OCI-LY3 (cell line): Measurements from ENCODE around the gene SCPEP1.
A peak's percentile ranks its signal among the peaks of the same experiment; 100 is the strongest.

Experiments used
- H2AFZ ChIP-seq: fragments of 200-600, 300-600 bp; shearing (Covaris generic); 2 replicates; pipeline ENCODE4 v1.6.0; 2014; ENCODE audit warnings: antibody characterized with exemption, low read depth, low read length
- H3K27ac ChIP-seq: fragments of 200-600, 300-600 bp; sonication (generic); 2 replicates; pipeline ENCODE4 v1.5.1; 2014; ENCODE audit warnings: mild to moderate bottlenecking, low read length, moderate library complexity, mixed read lengths
- H3K27me3 ChIP-seq: fragments of 200-600, 300-600 bp; sonication (generic); 2 replicates; pipeline ENCODE4 v1.6.1; 2014; ENCODE audit warnings: low read depth, low read length, mixed read lengths
- H3K36me3 ChIP-seq: fragments of 200-600, 300-600 bp; sonication (generic); replicated peaks from 2 replicates; pipeline ENCODE3; 2014; ENCODE audit warnings: low read depth, low read length, mixed read lengths
- H3K4me1 ChIP-seq: fragments of 300-600, 200-600 bp; sonication (generic); 2 replicates; pipeline ENCODE4 v1.6.1; 2014; ENCODE audit warnings: low read length, mixed read lengths
- H3K4me2 ChIP-seq: fragments of 200-600, 300-600 bp; sonication (generic); 2 replicates; pipeline ENCODE4 v1.6.1; 2014; ENCODE audit warnings: low read length, mixed read lengths
- H3K4me3 ChIP-seq: fragments of 300-600, 200-600 bp; sonication (generic); 2 replicates; pipeline ENCODE4 v1.5.1; 2014; ENCODE audit warnings: antibody characterized with exemption, mild to moderate bottlenecking, low read length, moderate library complexity
- H3K79me2 ChIP-seq: fragments of 300-600, 200-600 bp; shearing (Covaris generic); 2 replicates; pipeline ENCODE4 v1.6.1; 2014; ENCODE audit warnings: mild to moderate bottlenecking, low read length, mixed read lengths
- H3K9ac ChIP-seq: fragments of 300-600, 200-600 bp; shearing (Covaris generic); 2 replicates; pipeline ENCODE4 v1.6.0; 2014; ENCODE audit warnings: mild to moderate bottlenecking, low read length, moderate library complexity
- H3K9me3 ChIP-seq: fragments of 200-600, 300-600 bp; shearing (Covaris generic); 2 replicates; pipeline ENCODE4 v1.6.1; 2014; ENCODE audit warnings: low read length, mixed read lengths; ENCODE audit not compliant: insufficient read depth
- H4K20me1 ChIP-seq: fragments of 200-600, 300-600 bp; sonication (generic); 2 replicates; pipeline ENCODE4 v1.6.1; 2016; ENCODE audit warnings: low read length, mixed read lengths; ENCODE audit not compliant: insufficient read depth
- CTCF ChIP-seq: fragments of 200-600, 300-600 bp; sonication (generic); IDR thresholded peaks from 2 replicates; pipeline ENCODE4 v1.5.1; 2014; ENCODE audit warnings: antibody characterized with exemption, low read length, low read depth
- EZH2phosphoT487 ChIP-seq: fragments of 200-600 bp; shearing (Covaris generic); IDR thresholded peaks from 2 replicates; pipeline ENCODE4 v1.6.1; 2018; ENCODE audit warnings: antibody characterized with exemption, mixed run types, low read depth

SCPEP1 gene

GRCh38 chr17:57002904-57003303 lies 25.0 kb downstream of the SCPEP1 start:
- Histone ChIP-seq H3K9me3 (no peaks in the 10 kb centered on the region), H3K27ac (no peak overlapping the region), H3K36me3 (no peaks in the 10 kb centered on the region), H3K4me3 (no peak overlapping the region), H3K9ac (no peak overlapping the region), H4K20me1 (no peaks in the 10 kb centered on the region), H2AFZ (no peak overlapping the region), H3K4me2 (no peak overlapping the region), H3K79me2 (no peaks in the 10 kb centered on the region), H3K4me1 (peaks cover 7% of the 10 kb centered on the region), H3K27me3 (no peaks in the 10 kb centered on the region)
- TF ChIP-seq EZH2phosphoT487 (no peak), CTCF (no peak)

- no peaks in the 10 kb centered on the region for H3K79me2 ChIP-seq
- H3K27ac ChIP-seq: no peak overlapping the region
- H3K9ac ChIP-seq: no peak overlapping the region
- peaks cover 7% of the 10 kb centered on the region for H3K4me1 ChIP-seq
- no peaks in the 10 kb centered on the region for H3K27me3 ChIP-seq
- no peak overlapping the region for H2AFZ ChIP-seq
- no peaks in the 10 kb centered on the region for H3K36me3 ChIP-seq
- H4K20me1 ChIP-seq: no peaks in the 10 kb centered on the region
- TF ChIP-seq EZH2phosphoT487 (no peak), CTCF (peak; percentile 12)
- no peaks in the 10 kb centered on the region for H3K9me3 ChIP-seq
- H3K4me2 ChIP-seq: no peak overlapping the region
- no peak overlapping the region for H3K4me3 ChIP-seq
These were observed 27.1 kb downstream of the SCPEP1 start for GRCh38 chr17:57004944-57005579.

- Histone ChIP-seq H3K27ac (no peak overlapping the region), H3K27me3 (no peaks in the 10 kb centered on the region), H4K20me1 (no peaks in the 10 kb centered on the region), H3K4me1 (peaks cover 7% of the 10 kb centered on the region), H2AFZ (no peak overlapping the region), H3K9me3 (no peaks in the 10 kb centered on the region), H3K79me2 (no peaks in the 10 kb centered on the region), H3K4me2 (no peak overlapping the region), H3K9ac (no peak overlapping the region), H3K36me3 (no peaks in the 10 kb centered on the region), H3K4me3 (no peak overlapping the region)
- no peak for TF ChIP-seq CTCF
- TF ChIP-seq EZH2phosphoT487: no peak
These were observed 28.1 kb downstream of the SCPEP1 start for GRCh38 chr17:57006040-57006439.

- no peak for TF ChIP-seq CTCF
- no peak for TF ChIP-seq EZH2phosphoT487
- Histone ChIP-seq H3K79me2 (no peaks in the 10 kb centered on the region), H3K27me3 (no peaks in the 10 kb centered on the region), H3K4me1 (peaks cover 7% of the 10 kb centered on the region), H3K9ac (no peak overlapping the region), H3K4me2 (no peak overlapping the region), H4K20me1 (no peaks in the 10 kb centered on the region), H3K9me3 (no peaks in the 10 kb centered on the region), H3K36me3 (no peaks in the 10 kb centered on the region), H3K4me3 (no peak overlapping the region), H3K27ac (no peak overlapping the region), H2AFZ (no peak overlapping the region)
These were observed 31.0 kb downstream of the SCPEP1 start for GRCh38 chr17:57008958-57009357.
